Hepatocyte (in vitro differentiated cells): ENCODE results near the gene TGFB1I1. TPM values are rescaled to one million over a fixed set of nuclear protein-coding genes. Genes with fewer than 3 reads are reported as not detected.

Source experiments
- DNase-seq: peaks from one replicate; pipeline ENCODE4 v3.0.0-alpha.2; 2016; ENCODE audit warnings: low spot score
- H2AFZ ChIP-seq: fragments of 200-600 bp; sonication (generic); 2 replicates; pipeline ENCODE4 v1.6.0; 2016; ENCODE audit warnings: antibody characterized with exemption, mild to moderate bottlenecking
- H3K27ac ChIP-seq: fragments of 200-600 bp; sonication (generic); 2 replicates; pipeline ENCODE4 v1.5.1; 2016; ENCODE audit warnings: mild to moderate bottlenecking
- H3K27me3 ChIP-seq: fragments of 200-600 bp; sonication (generic); 2 replicates; pipeline ENCODE4 v1.6.1; 2016
- H3K36me3 ChIP-seq: fragments of 200-600 bp; sonication (generic); replicated peaks from 2 replicates; pipeline ENCODE4 v1.5.1; 2016; ENCODE audit warnings: low read depth; ENCODE audit not compliant: insufficient read depth
- H3K4me1 ChIP-seq: fragments of 200-600 bp; sonication (generic); 2 replicates; pipeline ENCODE4 v1.5.1; 2016; ENCODE audit warnings: mild to moderate bottlenecking, moderate library complexity; ENCODE audit not compliant: insufficient read depth
- H3K4me2 ChIP-seq: fragments of 200-600 bp; sonication (generic); 2 replicates; pipeline ENCODE4 v1.6.0; 2016
- H3K4me3 ChIP-seq: fragments of 200-600 bp; sonication (generic); 2 replicates; pipeline ENCODE4 v1.5.1; 2016; ENCODE audit warnings: mild to moderate bottlenecking
- H3K79me2 ChIP-seq: fragments of 200-600 bp; sonication (generic); 2 replicates; pipeline ENCODE4 v1.6.0; 2017; ENCODE audit warnings: mild to moderate bottlenecking
- H3K9me2 ChIP-seq: fragments of 200-600 bp; sonication (generic); replicated peaks from 2 replicates; pipeline ENCODE4 v1.6.0; 2017; ENCODE audit warnings: mild to moderate bottlenecking; ENCODE audit not compliant: insufficient read depth
- H3K9me3 ChIP-seq: fragments of 200-600 bp; sonication (generic); 2 replicates; pipeline ENCODE4 v1.5.1; 2016; ENCODE audit warnings: low read depth, mild to moderate bottlenecking
- H4K20me1 ChIP-seq: fragments of 200-600 bp; sonication (generic); 2 replicates; pipeline ENCODE4 v1.6.0; 2016; ENCODE audit warnings: mild to moderate bottlenecking; ENCODE audit not compliant: insufficient read depth, poor library complexity, severe bottlenecking
- EZH2 ChIP-seq: fragments of 200-600 bp; sonication (generic); IDR thresholded peaks from 2 replicates; pipeline ENCODE4 v1.6.1; 2016; ENCODE audit warnings: antibody characterized with exemption, mild to moderate bottlenecking, borderline replicate concordance
- EZH2phosphoT487 ChIP-seq: fragments of 200-600 bp; sonication (generic); IDR thresholded peaks from one replicate; pipeline ENCODE4 v1.6.1; 2018; ENCODE audit warnings: antibody characterized with exemption, mild to moderate bottlenecking, low read depth, moderate library complexity; ENCODE audit not compliant: unreplicated experiment, severe bottlenecking
- WGBS: methylation state at CpG from one replicate; pipeline ENCODE4 v1.1.6; 2016; ENCODE audit warnings: low lambda C conversion rate; ENCODE audit errors: missing lambda C conversion rate; 5-methylcytosine and 5-hydroxymethylcytosine counted together
- polyA plus RNA-seq: library from polyadenylated mRNA; unstranded; fragments of >200 nt; fragmentation: Nextera tagmentation; extraction: Ambion mirVana; gene quantifications from 2 replicates; pipeline ENCODE4 v1.2.1, GENCODE V29; 2016
- total RNA-seq: library from RNA; depleted of rRNA; stranded (reverse); fragments of >200 nt; gene quantifications from 2 replicates; pipeline ENCODE4 v1.2.3, GENCODE V29; 2014
- TF ChIP-seq, protein P1 (sequence below): fragments of 200-600 bp; sonication (generic); IDR thresholded peaks from 2 replicates; pipeline ENCODE4 v1.5.1; 2016; ENCODE audit warnings: antibody characterized with exemption, mild to moderate bottlenecking; ENCODE audit not compliant: poor library complexity

The TGFB1I1 gene
- total and polyA plus RNA-seq, 2 experiments from 2014 or later: 15.7 to 34.8 TPM

GRCh38 chr16:31484491-31485171, 12.7 kb downstream of the TGFB1I1 start:
- Histone ChIP-seq H4K20me1 (no peaks in the 10 kb centered on the region), H3K27me3 (no peaks in the 10 kb centered on the region), H2AFZ (no peak overlapping the region), H3K79me2 (no peaks in the 10 kb centered on the region), H3K9me2 (no peaks in the 10 kb centered on the region), H3K4me2 (peak overlapping the region; percentile 58), H3K9me3 (no peaks in the 10 kb centered on the region), H3K4me3 (no peak overlapping the region), H3K27ac (peak overlapping the region; percentile 77), H3K36me3 (no peaks in the 10 kb centered on the region), H3K4me1 (peaks cover 25% of the 10 kb centered on the region)
- DNase-seq: peak; percentile 82
- TF ChIP-seq EZH2phosphoT487 (no peak), EZH2 (no peak)
- TF ChIP-seq, protein P1, sequence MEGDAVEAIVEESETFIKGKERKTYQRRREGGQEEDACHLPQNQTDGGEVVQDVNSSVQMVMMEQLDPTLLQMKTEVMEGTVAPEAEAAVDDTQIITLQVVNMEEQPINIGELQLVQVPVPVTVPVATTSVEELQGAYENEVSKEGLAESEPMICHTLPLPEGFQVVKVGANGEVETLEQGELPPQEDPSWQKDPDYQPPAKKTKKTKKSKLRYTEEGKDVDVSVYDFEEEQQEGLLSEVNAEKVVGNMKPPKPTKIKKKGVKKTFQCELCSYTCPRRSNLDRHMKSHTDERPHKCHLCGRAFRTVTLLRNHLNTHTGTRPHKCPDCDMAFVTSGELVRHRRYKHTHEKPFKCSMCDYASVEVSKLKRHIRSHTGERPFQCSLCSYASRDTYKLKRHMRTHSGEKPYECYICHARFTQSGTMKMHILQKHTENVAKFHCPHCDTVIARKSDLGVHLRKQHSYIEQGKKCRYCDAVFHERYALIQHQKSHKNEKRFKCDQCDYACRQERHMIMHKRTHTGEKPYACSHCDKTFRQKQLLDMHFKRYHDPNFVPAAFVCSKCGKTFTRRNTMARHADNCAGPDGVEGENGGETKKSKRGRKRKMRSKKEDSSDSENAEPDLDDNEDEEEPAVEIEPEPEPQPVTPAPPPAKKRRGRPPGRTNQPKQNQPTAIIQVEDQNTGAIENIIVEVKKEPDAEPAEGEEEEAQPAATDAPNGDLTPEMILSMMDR: no peak
- WGBS: 28% methylated on average over 13 of the region's 14 CpGs

DNA sequence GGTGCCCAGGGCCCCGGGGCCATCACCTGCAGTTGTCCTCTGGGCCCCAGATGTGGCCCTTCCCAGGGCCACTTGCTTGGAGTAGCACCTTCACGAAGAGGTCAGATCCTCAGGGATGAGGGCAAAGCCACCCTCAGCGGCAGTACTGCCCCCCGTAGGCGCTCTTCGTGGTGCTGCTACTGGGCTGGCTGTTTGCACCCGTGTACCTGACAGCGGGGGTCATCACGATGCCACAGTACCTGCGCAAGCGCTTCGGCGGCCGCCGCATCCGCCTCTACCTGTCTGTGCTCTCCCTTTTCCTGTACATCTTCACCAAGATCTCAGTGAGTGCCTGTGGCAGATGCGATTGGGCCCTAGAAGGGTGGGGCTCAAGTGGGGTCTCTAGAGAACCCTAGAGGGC, 13.6 kb downstream of the TGFB1I1 start:
- H4K20me1 ChIP-seq: no peaks in the 10 kb centered on the region
- no peak overlapping the region for H3K4me2 ChIP-seq
- DNase-seq: no peak
- no peak overlapping the region for H2AFZ ChIP-seq
- no peaks in the 10 kb centered on the region for H3K9me3 ChIP-seq
- H3K4me1 ChIP-seq: peaks cover 25% of the 10 kb centered on the region
- no peak overlapping the region for H3K27ac ChIP-seq
- H3K4me3 ChIP-seq: no peak overlapping the region
- H3K27me3 ChIP-seq: no peaks in the 10 kb centered on the region
- 95% methylated on average over 17 of the region's 17 CpGs for WGBS
- no peaks in the 10 kb centered on the region for H3K9me2 ChIP-seq
- no peaks in the 10 kb centered on the region for H3K79me2 ChIP-seq
- TF ChIP-seq, protein P1: no peak
- TF ChIP-seq EZH2phosphoT487 (no peak), EZH2 (no peak)
- H3K36me3 ChIP-seq: no peaks in the 10 kb centered on the region

GRCh38 chr16:31486045-31486444, 14.1 kb downstream of the TGFB1I1 start:
- Histone ChIP-seq H3K9me2 (no peaks in the 10 kb centered on the region), H3K27me3 (no peaks in the 10 kb centered on the region), H3K4me1 (peaks cover 25% of the 10 kb centered on the region), H2AFZ (no peak overlapping the region), H4K20me1 (no peaks in the 10 kb centered on the region), H3K36me3 (no peaks in the 10 kb centered on the region), H3K4me3 (no peak overlapping the region), H3K79me2 (no peaks in the 10 kb centered on the region), H3K9me3 (no peaks in the 10 kb centered on the region), H3K27ac (no peak overlapping the region), H3K4me2 (peak overlapping the region; percentile 95)
- TF ChIP-seq EZH2phosphoT487 (no peak), EZH2 (no peak)
- TF ChIP-seq, protein P1: no peak
- 97% methylated on average over 5 of the region's 5 CpGs for WGBS
- DNase-seq: no peak
